SK-N-SH treated with all-trans-retinoic acid at 6 μM for 48 hours (cell line): ENCODE measurements around the gene SULT6B1.
"Not testable (repeated sequence)": the region's sequence is repeated elsewhere in the genome, so short reads cannot be mapped to it uniquely, and the experiment has no call there.

ENCODE experiments used
- ATAC-seq: fragments of 200-7000 bp; cut with Tn5 transposase; 3 replicates; pipeline ENCODE4 v1.9.1; 2020; ENCODE audit warnings: mild to moderate bottlenecking, moderate library complexity
- ARNTL ChIP-seq: fragments of 450-650 bp; formaldehyde crosslinking; IDR thresholded peaks from 2 replicates; pipeline ENCODE4 v1.5.0; 2020; ENCODE audit warnings: low read depth, mild to moderate bottlenecking, moderate library complexity, borderline replicate concordance
- BACH2 ChIP-seq: fragments of 250-450 bp; sonication (Bioruptor Pico); IDR thresholded peaks from 2 replicates; pipeline ENCODE4 v1.9.0; 2021; ENCODE audit warnings: mild to moderate bottlenecking, borderline replicate concordance
- CREB5 ChIP-seq: fragments of 250-450 bp; sonication (Bioruptor Pico); IDR thresholded peaks from 2 replicates; pipeline ENCODE4 v1.5.1; 2020; ENCODE audit warnings: low read depth, mild to moderate bottlenecking, moderate library complexity
- CSDC2 ChIP-seq: fragments of 250-450 bp; sonication (Bioruptor Pico); IDR thresholded peaks from 2 replicates; pipeline ENCODE4 v1.5.0; 2020; ENCODE audit warnings: mild to moderate bottlenecking, moderate library complexity
- ESRRG ChIP-seq: fragments of 250-450 bp; sonication (Bioruptor Pico); IDR thresholded peaks from 2 replicates; pipeline ENCODE4 v1.6.1; 2021; ENCODE audit warnings: mild to moderate bottlenecking
- GLIS3 ChIP-seq: fragments of 250-450 bp; sonication (Bioruptor Pico); IDR thresholded peaks from 2 replicates; pipeline ENCODE4 v1.5.0; 2020; ENCODE audit warnings: mild to moderate bottlenecking, moderate library complexity
- ISL1 ChIP-seq: fragments of 250-450 bp; sonication (Bioruptor Pico); IDR thresholded peaks from 2 replicates; pipeline ENCODE4 v2.1.2; 2022; ENCODE audit warnings: mild to moderate bottlenecking, moderate library complexity
- OSR1 ChIP-seq: fragments of 250-450 bp; sonication (Bioruptor Pico); IDR thresholded peaks from 2 replicates; pipeline ENCODE4 v1.8.0; 2022; ENCODE audit warnings: moderate library complexity, mild to moderate bottlenecking, inconsistent platforms
- PATZ1 ChIP-seq: fragments of 250-450 bp; sonication (Bioruptor Pico); IDR thresholded peaks from 2 replicates; pipeline ENCODE4 v1.8.0; 2020; ENCODE audit warnings: mild to moderate bottlenecking, moderate library complexity, borderline replicate concordance
- POU6F1 ChIP-seq: fragments of 250-450 bp; sonication (Bioruptor Pico); IDR thresholded peaks from 2 replicates; pipeline ENCODE4 v1.8.0; 2021; ENCODE audit warnings: low read depth, mild to moderate bottlenecking, moderate library complexity, borderline replicate concordance
- PPARA ChIP-seq: fragments of 250-450 bp; sonication (Bioruptor Pico); IDR thresholded peaks from 2 replicates; pipeline ENCODE4 v1.5.0; 2020; ENCODE audit warnings: mild to moderate bottlenecking, borderline replicate concordance
- RARB ChIP-seq: fragments of 250-450 bp; sonication (Bioruptor Pico); IDR thresholded peaks from 2 replicates; pipeline ENCODE4 v1.8.0; 2021; ENCODE audit warnings: mild to moderate bottlenecking, moderate library complexity
- SNAI2 ChIP-seq: fragments of 250-450 bp; sonication (Bioruptor Pico); IDR thresholded peaks from 2 replicates; pipeline ENCODE4 v1.5.0; 2020; ENCODE audit warnings: mild to moderate bottlenecking, moderate library complexity
- TCF4 ChIP-seq: fragments of 250-450 bp; sonication (Bioruptor Pico); IDR thresholded peaks from 2 replicates; pipeline ENCODE4 v1.8.0; 2021; ENCODE audit warnings: mild to moderate bottlenecking, moderate library complexity, borderline replicate concordance
- TOX ChIP-seq: fragments of 250-450 bp; sonication (Bioruptor Pico); IDR thresholded peaks from 2 replicates; pipeline ENCODE4 v1.8.0; 2021; ENCODE audit warnings: mild to moderate bottlenecking, moderate library complexity, borderline replicate concordance
- TSHZ2 ChIP-seq: fragments of 250-450 bp; sonication (Bioruptor Pico); IDR thresholded peaks from 2 replicates; pipeline ENCODE4 v1.5.0; 2020; ENCODE audit warnings: mild to moderate bottlenecking, moderate library complexity
- ZNF565 ChIP-seq: fragments of 450-650 bp; formaldehyde crosslinking; conservative IDR thresholded peaks from 2 replicates; pipeline ENCODE4 v1.5.0; 2020; ENCODE audit warnings: low read depth, mild to moderate bottlenecking, moderate library complexity
- ZNF70 ChIP-seq: fragments of 450-650 bp; formaldehyde crosslinking; IDR thresholded peaks from 2 replicates; pipeline ENCODE4 v1.5.0; 2020; ENCODE audit warnings: mild to moderate bottlenecking, moderate library complexity
- ZNF8 ChIP-seq: fragments of 450-650 bp; formaldehyde crosslinking; IDR thresholded peaks from 2 replicates; pipeline ENCODE4 v1.5.0; 2020; ENCODE audit warnings: mild to moderate bottlenecking, moderate library complexity
- TF ChIP-seq, protein P1 (sequence below): fragments of 250-450 bp; sonication (Bioruptor Pico); IDR thresholded peaks from 2 replicates; pipeline ENCODE4 v1.5.1; 2021; ENCODE audit warnings: mild to moderate bottlenecking, moderate library complexity

Gene SULT6B1

DNA sequence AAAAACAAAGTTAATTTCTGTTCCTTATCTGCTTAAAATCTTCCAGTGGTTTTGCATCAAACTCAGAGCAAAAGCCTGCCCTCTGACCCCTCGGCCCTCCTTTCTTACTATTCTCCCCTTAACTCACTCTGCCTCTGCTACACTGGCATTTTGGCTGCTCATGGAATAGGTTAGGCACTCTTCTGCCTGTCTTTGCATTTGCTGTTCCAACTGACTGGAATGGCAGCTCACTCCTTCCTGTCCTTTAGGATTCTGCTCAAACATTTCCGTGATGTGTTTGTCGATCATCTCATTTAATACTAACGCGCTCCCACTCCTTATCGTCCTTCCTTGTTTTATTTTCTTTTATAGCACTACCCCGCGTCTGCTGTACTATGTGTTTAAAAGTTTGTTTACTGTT, 42.1 kb upstream of the SULT6B1 start:
- peak; percentile 27 for ATAC-seq
- TF ChIP-seq ZNF8 (CRISPR knock-in tag) (no peak), ZNF565 (CRISPR knock-in tag) (no peak), TOX (CRISPR knock-in tag) (no peak), POU6F1 (CRISPR knock-in tag) (no peak), SNAI2 (CRISPR knock-in tag) (no peak), BACH2 (CRISPR knock-in tag) (no peak), GLIS3 (CRISPR knock-in tag) (no peak), CSDC2 (no peak), ESRRG (CRISPR knock-in tag) (no peak)
- TF ChIP-seq, protein P1, sequence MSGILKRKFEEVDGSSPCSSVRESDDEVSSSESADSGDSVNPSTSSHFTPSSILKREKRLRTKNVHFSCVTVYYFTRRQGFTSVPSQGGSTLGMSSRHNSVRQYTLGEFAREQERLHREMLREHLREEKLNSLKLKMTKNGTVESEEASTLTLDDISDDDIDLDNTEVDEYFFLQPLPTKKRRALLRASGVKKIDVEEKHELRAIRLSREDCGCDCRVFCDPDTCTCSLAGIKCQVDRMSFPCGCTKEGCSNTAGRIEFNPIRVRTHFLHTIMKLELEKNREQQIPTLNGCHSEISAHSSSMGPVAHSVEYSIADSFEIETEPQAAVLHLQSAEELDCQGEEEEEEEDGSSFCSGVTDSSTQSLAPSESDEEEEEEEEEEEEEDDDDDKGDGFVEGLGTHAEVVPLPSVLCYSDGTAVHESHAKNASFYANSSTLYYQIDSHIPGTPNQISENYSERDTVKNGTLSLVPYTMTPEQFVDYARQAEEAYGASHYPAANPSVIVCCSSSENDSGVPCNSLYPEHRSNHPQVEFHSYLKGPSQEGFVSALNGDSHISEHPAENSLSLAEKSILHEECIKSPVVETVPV (CRISPR knock-in tag): no peak
- TF ChIP-seq, all 23 proteins: peak for 0

- TF ChIP-seq ISL1 (CRISPR knock-in tag) (no peak), PPARA (no peak), CREB5 (CRISPR knock-in tag) (no peak), PATZ1 (CRISPR knock-in tag) (no peak), ZNF8 (CRISPR knock-in tag) (no peak), ARNTL (no peak)
- no peak for ATAC-seq
Observed at GRCh38 chr2:37228788-37229187, 40.3 kb upstream of the SULT6B1 start.

DNA sequence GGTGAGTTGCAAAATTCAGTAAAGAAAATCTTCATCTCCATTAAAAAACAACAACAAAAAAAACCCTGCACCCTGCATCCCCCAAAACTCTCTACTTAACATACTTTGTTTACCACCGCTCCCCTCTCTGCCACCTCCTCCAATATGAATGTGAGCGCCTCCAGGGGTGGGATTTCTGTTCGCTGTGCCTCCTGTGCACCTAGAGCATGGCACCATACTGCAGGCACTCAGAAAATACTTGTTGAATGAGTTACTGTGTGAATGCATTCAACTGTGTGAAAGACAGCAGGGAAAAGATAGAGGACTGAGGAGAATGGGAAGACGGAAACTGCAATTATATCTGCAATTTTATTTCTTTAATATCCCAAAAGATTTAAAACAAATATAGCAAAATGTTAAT, 38.4 kb upstream of the SULT6B1 start:
- TF ChIP-seq ISL1 (CRISPR knock-in tag): no peak
- no peak for TF ChIP-seq BACH2 (CRISPR knock-in tag)
- no peak for TF ChIP-seq CSDC2
- TF ChIP-seq PATZ1 (CRISPR knock-in tag): no peak
- no peak for TF ChIP-seq ZNF70 (CRISPR knock-in tag)
- TF ChIP-seq ESRRG (CRISPR knock-in tag): no peak
- no peak for TF ChIP-seq TSHZ2 (CRISPR knock-in tag)
- no peak for TF ChIP-seq POU6F1 (CRISPR knock-in tag)
- no peak for TF ChIP-seq OSR1
- TF ChIP-seq, protein P1 (CRISPR knock-in tag): no peak
- no peak for TF ChIP-seq RARB (CRISPR knock-in tag)
- no peak for TF ChIP-seq SNAI2 (CRISPR knock-in tag)
- TF ChIP-seq CREB5 (CRISPR knock-in tag): no peak
- no peak for TF ChIP-seq TCF4 (CRISPR knock-in tag)
- TF ChIP-seq ARNTL: no peak
- TF ChIP-seq, all 23 proteins: peak for 0

GRCh38 chr2:37225129-37225528, 36.7 kb upstream of the SULT6B1 start:
- ATAC-seq: not testable (repeated sequence)

More for the DNA sequence above, 38.4 kb upstream of the SULT6B1 start:
- no peak for ATAC-seq
